K562 (cell line): Measurements from ENCODE around the gene FGGY. TPM values are rescaled to one million over a fixed set of nuclear protein-coding genes. Genes with fewer than 3 reads are reported as not detected.

ENCODE experiments used
- ATAC-seq: fragments of 200-7000 bp; cut with Tn5 transposase; 3 replicates; pipeline ENCODE4 v1.9.1; 2020; ENCODE audit warnings: moderate library complexity
- BruUV-seq: library from RNA; stranded (reverse); fragments of 400-500 nt; replicated peaks from 2 replicates; lab custom pipeline; 2021; lab: Mats Ljungman, UMichigan
- CTCF ChIA-PET: fragments of 300-600 bp; formaldehyde crosslinking; extraction: SDS; loops from one replicate; lab custom pipeline; 2021; ENCODE audit warnings: low intra/inter-chr PET ratio; lab: Yijun Ruan, JAX
- POLR2A ChIA-PET: fragments of 300-600, 350-650 bp; sonication (Branson Sonifier 250); formaldehyde crosslinking; extraction: SDS; loops from one replicate; lab custom pipeline; 2021; ENCODE audit warnings: antibody characterized with exemption, inconsistent platforms; lab: Yijun Ruan, JAX
- DNase-seq, 4 experiments: peaks; one replicate each; pipeline versions ENCODE4 v3.0.0 to v3.0.0-alpha.2; 2011 to 2018; ENCODE audit warnings: low spot score in 3 of 4, mixed read lengths in 3 of 4; ENCODE audit errors: extremely low read depth in 1 of 4
- FAIRE-seq: peaks from 2 replicates; lab custom pipeline; 2011; peaks lifted over from hg19 to GRCh38; lab: Jason Lieb, UNC
- H2AFZ ChIP-seq: 2 replicates; pipeline ENCODE4 v1.6.0; 2011; ENCODE audit warnings: low read depth, low read length, control low read depth, inconsistent platforms
- H3K27ac ChIP-seq: fragments of 200-600 bp; 3 replicates; pipeline ENCODE4 v1.8.0; 2011; ENCODE audit warnings: low read depth, mild to moderate bottlenecking, control low read depth, inconsistent platforms, low read length, moderate library complexity, mixed read lengths; ENCODE audit errors: extremely low read depth
- H3K27me3 ChIP-seq, 2 experiments: fragments of 300-600 bp in 1 of 2; 2 replicates in 1 of 2; 3 replicates in 1 of 2; pipeline versions ENCODE4 v1.6.0 to v1.8.0; 2011; ENCODE audit warnings: inconsistent platforms in 2 of 2, low read length in 2 of 2, mild to moderate bottlenecking in 1 of 2, mixed read lengths in 1 of 2, moderate library complexity in 1 of 2; ENCODE audit not compliant: control insufficient read depth in 2 of 2, insufficient read depth in 2 of 2
- H3K36me3 ChIP-seq: fragments of 300-600 bp; 3 replicates; pipeline ENCODE4 v1.8.0; 2011; ENCODE audit warnings: mild to moderate bottlenecking, low read length, inconsistent platforms; ENCODE audit not compliant: control insufficient read depth, insufficient read depth
- H3K4me1 ChIP-seq, 2 experiments: fragments of 200-600 bp in 1 of 2; replicated peaks in 1 of 2; 2 replicates in 1 of 2; 3 replicates in 1 of 2; pipeline versions ENCODE4 v1.5.1 to v1.8.0; 2011; ENCODE audit warnings: inconsistent platforms in 2 of 2, low read length in 2 of 2, mild to moderate bottlenecking in 1 of 2, mixed read lengths in 1 of 2, moderate library complexity in 1 of 2; ENCODE audit not compliant: control insufficient read depth in 2 of 2, insufficient read depth in 2 of 2
- H3K4me2 ChIP-seq: 2 replicates; pipeline ENCODE4 v1.6.1; 2011; ENCODE audit warnings: low read length, control low read depth, inconsistent platforms, mixed read lengths; ENCODE audit not compliant: insufficient read depth
- H3K4me3 ChIP-seq: fragments of 200-600 bp; sonication (generic), shearing (Covaris generic); 2 replicates; pipeline ENCODE4 v1.5.1; 2016; ENCODE audit warnings: control low read depth, inconsistent platforms
- H3K79me2 ChIP-seq: fragments of 200-600 bp; 3 replicates; pipeline ENCODE4 v1.8.0; 2011; ENCODE audit warnings: low read length, inconsistent platforms; ENCODE audit not compliant: control insufficient read depth, insufficient read depth
- H3K9ac ChIP-seq, 2 experiments: 2 replicates each; pipeline versions ENCODE4 v1.6.0 to v1.6.1; 2011; ENCODE audit warnings: low read depth in 2 of 2, low read length in 2 of 2, control low read depth in 1 of 2, inconsistent platforms in 1 of 2, mild to moderate bottlenecking in 1 of 2, mixed read lengths in 1 of 2; ENCODE audit not compliant: insufficient read depth in 1 of 2
- H3K9me1 ChIP-seq: one replicate; pipeline ENCODE4 v1.6.0; 2011; ENCODE audit warnings: inconsistent platforms, mild to moderate bottlenecking, low read length, moderate library complexity; ENCODE audit not compliant: control insufficient read depth, insufficient read depth
- H3K9me3 ChIP-seq: replicated peaks from 2 replicates; pipeline ENCODE4 v1.5.1; 2011; ENCODE audit warnings: low read depth, low read length, inconsistent platforms; ENCODE audit not compliant: control insufficient read depth, insufficient read depth
- H4K20me1 ChIP-seq: replicated peaks from 2 replicates; pipeline ENCODE4 v1.6.1; 2011; ENCODE audit warnings: low read length, inconsistent platforms, mixed read lengths; ENCODE audit not compliant: control insufficient read depth, insufficient read depth
- SP2 ChIP-seq: IDR thresholded peaks from 2 replicates; pipeline ENCODE4 v1.6.1; 2011; ENCODE audit warnings: mild to moderate bottlenecking, low read depth, low read length, moderate library complexity; ENCODE audit not compliant: poor library complexity, severe bottlenecking; ENCODE audit errors: extremely low read depth
- ZBTB5 ChIP-seq: fragments of 450-650 bp; IDR thresholded peaks from 2 replicates; pipeline ENCODE4 v1.6.1; 2017; ENCODE audit warnings: antibody characterized with exemption
- ZNF23 ChIP-seq: fragments of 250-450 bp; sonication (Bioruptor Pico); IDR thresholded peaks from 2 replicates; pipeline ENCODE4 v1.4.0; 2020; ENCODE audit warnings: mild to moderate bottlenecking
- ZNF232 ChIP-seq: sonication (generic); formaldehyde crosslinking; IDR thresholded peaks from 2 replicates; pipeline ENCODE4 v1.8.0; 2022; ENCODE audit warnings: mild to moderate bottlenecking, missing genetic modification reagents
- WGBS: fragments of 100-300 bp; shearing (Covaris generic); methylation state at CpG from one replicate; pipeline ENCODE4 v1.1.6; 2016; ENCODE audit warnings: low coverage, mixed read lengths; ENCODE audit not compliant: insufficient coverage; ENCODE audit errors: missing lambda C conversion rate; 5-methylcytosine and 5-hydroxymethylcytosine counted together
- in situ Hi-C: fragments of 300-500 bp; cut with MboI; formaldehyde crosslinking; loops from 4 replicates; pipeline ENCODE4 v1.15.0; 2018; ENCODE audit warnings: inconsistent platforms, mixed read lengths
- intact Hi-C: fragments of 100-400 bp; cut with micrococcal nuclease; formaldehyde crosslinking; loops from 2 replicates; pipeline ENCODE4 v1.14.2; 2022
- polyA plus RNA-seq, 8 experiments: library from polyadenylated mRNA; depleted of rRNA in 4 of 8; stranded (reverse) in 5 of 8; unstranded in 3 of 8; fragments of >200 nt; fragmentation: Nextera tagmentation in 2 of 8; fragmentation: Illumina TruSeq in 1 of 8; extraction: Ambion mirVana in 2 of 8; extraction: Trizol in 1 of 8; gene quantifications; 2 replicates each; pipeline versions ENCODE4 v1.2.1 to v1.2.3, GENCODE V29; 2011 to 2014; ENCODE audit warnings: inconsistent platforms in 1 of 8, missing spikeins in 1 of 8
- total RNA-seq, 7 experiments: library from RNA; depleted of rRNA in 6 of 7; stranded (reverse); fragments of >200 nt in 6 of 7; fragmentation: Illumina TruSeq in 2 of 7; extraction: Trizol in 2 of 7; gene quantifications; 2 replicates each; pipeline versions ENCODE4 v1.2.1 to v1.2.3, GENCODE V29; 2011 to 2021; ENCODE audit warnings: low replicate concordance in 1 of 7

Gene FGGY
- total and polyA plus RNA-seq, 9 of the 15 experiments (the other 6 are each of a cell fraction or from before 2014, with no cell fraction given) = 9.7 to 19.2 (median 12.6) TPM

- H3K27me3 ChIP-seq = no peaks in the 10 kb centered on the region; a peak in 2 of 5 replicates
- ChIA-PET CTCF (interaction anchor here (2.2 kb wide), 1 partner anchor 959 kb away, joined by 20 read pairs; no protein-coding TSS in a partner anchor), POLR2A (no interaction called here)
- no peak overlapping the region for H2AFZ ChIP-seq
- no peak overlapping the region for H3K4me3 ChIP-seq
- H3K4me1 ChIP-seq = no peaks in the 10 kb centered on the region
- WGBS = 5% methylated on average over 4 of the region's 4 CpGs
- DNase-seq (no peak), ATAC-seq (no peak), FAIRE-seq (no peak)
- H3K27ac ChIP-seq = no peak overlapping the region
- no peaks in the 10 kb centered on the region for H3K9me1 ChIP-seq
- no peaks in the 10 kb centered on the region for H3K36me3 ChIP-seq
- H3K9me3 ChIP-seq = no peaks in the 10 kb centered on the region
- intact Hi-C loops = loop anchor here (5.0 to 10.0 kb wide), 3 partner anchors 404 to 916 kb away; partner anchors contain the start of genes FGGY and JUN
- no peak overlapping the region for H3K9ac ChIP-seq
- in situ Hi-C loops = no loop called here
- no peaks in the 10 kb centered on the region for H3K79me2 ChIP-seq
- no TSS peak for BruUV-seq
- H4K20me1 ChIP-seq = no peaks in the 10 kb centered on the region
- TF ChIP-seq ZBTB5 = no peak
- TF ChIP-seq ZNF232 (CRISPR knock-in tag) = no peak
- TF ChIP-seq SP2 = no peak
- TF ChIP-seq ZNF23 = no peak
- H3K4me2 ChIP-seq = no peak overlapping the region
Measured at GRCh38 chr1:59698386-59698785, 401.5 kb downstream of the FGGY start.
